Fibroblast of skin of abdomen (primary cell): ENCODE results near the gene KCNK10.
"Not testable (repeated sequence)": the region's sequence is repeated elsewhere in the genome, so short reads cannot be mapped to it uniquely, and the experiment has no call there.

Experiments
- DNase-seq: peaks from one replicate; pipeline ENCODE4 v3.0.0-alpha.2; 2013

The KCNK10 gene

GRCh38 chr14:88266474-88266873, 56.6 kb downstream of the KCNK10 start:
- no peak for DNase-seq

- DNase-seq: no peak
These were observed 59.0 kb downstream of the KCNK10 start for GRCh38 chr14:88264116-88264515.

GRCh38 chr14:88261302-88261701, 61.8 kb downstream of the KCNK10 start:
- DNase-seq: not testable (repeated sequence)

- no peak for DNase-seq
These were observed 65.0 kb downstream of the KCNK10 start for GRCh38 chr14:88258021-88258420.

- DNase-seq: no peak
These were observed 65.8 kb downstream of the KCNK10 start for GRCh38 chr14:88256997-88257950.

GRCh38 chr14:88255798-88256197, 67.3 kb downstream of the KCNK10 start:
- no peak for DNase-seq

GRCh38 chr14:88255196-88255595, 67.9 kb downstream of the KCNK10 start:
- DNase-seq: no peak

DNA sequence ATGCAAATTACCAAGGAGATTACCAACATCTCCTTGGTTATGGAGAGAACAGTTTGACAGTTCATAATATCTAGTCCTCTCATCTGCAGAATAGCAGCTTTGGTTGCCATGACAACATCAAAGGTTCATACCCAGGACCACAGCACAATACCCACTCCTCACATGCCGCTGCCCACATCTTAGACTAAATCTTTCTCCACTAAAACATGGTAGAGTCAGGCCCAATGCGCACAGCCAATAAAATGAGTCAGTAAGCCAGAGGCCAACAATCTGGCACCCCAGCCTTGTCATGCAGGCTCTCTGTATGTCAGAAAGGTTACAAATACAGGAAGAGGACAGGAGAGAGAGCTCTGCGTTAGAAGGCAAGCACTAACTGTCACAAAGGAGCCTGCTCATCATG, 70.6 kb downstream of the KCNK10 start:
- DNase-seq: no peak

DNA sequence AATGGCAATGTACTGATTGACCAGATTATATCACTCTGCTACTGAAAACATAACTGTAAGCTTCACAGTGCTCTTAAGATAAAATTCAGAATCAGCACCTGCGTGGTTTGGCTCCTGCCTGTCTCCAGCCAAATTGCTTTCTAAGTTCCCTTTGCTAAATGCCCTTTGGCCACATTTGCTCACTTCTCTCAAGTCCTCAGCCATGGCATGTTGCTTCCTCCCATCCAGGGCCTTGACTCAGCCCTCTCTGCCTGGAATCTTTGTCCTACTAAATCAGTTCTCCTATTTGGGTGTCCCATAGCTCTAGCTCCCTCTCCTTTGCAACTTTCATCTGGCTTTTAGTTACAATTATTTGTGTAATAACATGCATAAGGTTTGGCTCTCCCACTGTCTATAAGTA, 71.4 kb downstream of the KCNK10 start:
- DNase-seq: no peak

DNA sequence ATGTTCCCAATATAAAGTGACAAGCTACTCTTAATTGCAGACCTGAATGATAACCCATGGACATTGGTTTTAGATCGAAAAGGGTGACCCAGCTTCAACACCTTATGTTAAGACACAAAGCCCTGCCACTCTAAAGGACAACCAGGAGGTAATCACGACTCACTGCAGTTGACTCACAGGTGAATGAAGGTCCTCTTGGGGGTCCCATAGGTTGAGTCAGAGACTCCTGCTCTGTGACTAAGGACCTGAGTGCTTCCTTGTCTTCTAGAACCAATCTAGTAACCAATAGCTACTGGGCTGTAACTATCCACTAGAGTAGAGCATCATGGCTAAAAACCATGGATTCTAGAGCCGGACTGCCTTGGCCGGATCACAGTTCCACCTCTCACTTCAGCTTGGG, 73.8 kb downstream of the KCNK10 start:
- DNase-seq: no peak

DNA sequence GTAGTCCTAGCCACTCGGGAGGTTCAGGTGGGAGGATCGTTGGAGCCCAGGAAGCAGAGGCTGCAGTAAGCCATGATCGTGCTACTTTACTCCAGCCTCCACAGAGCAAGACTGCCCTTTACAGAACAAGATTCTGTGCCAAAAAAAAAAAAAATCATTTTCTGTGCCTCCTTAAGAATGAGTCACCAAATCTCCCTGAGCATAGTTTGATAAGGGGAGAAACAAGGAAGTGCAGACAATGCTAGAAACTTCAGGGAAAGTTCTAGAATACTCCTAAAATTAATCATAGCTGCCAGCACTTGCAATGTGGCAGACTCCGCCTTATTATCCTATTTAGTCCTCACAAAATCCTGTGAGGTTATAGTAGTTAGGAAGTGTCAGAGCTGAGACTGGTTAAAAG, 74.5 kb downstream of the KCNK10 start:
- no peak for DNase-seq

DNA sequence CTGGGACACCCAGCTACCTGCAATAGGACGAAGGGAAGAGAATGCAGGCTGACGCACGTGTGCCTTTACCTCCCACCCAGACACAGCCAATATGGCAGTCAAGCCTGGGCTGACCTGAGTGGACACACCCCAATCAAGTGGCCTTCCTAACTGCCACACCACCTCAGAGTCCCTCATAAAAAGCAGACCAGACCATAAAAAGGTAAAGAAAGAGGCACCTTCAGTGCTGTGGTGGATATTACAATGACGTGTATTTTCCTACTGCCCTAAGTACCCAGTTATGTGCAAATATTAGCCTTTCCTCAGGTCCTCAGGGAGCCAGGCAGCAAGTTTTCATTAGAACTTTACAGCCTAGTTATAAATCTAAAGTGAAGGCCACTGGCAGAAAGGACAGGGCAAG, 75.8 kb downstream of the KCNK10 start:
- DNase-seq: no peak

DNA sequence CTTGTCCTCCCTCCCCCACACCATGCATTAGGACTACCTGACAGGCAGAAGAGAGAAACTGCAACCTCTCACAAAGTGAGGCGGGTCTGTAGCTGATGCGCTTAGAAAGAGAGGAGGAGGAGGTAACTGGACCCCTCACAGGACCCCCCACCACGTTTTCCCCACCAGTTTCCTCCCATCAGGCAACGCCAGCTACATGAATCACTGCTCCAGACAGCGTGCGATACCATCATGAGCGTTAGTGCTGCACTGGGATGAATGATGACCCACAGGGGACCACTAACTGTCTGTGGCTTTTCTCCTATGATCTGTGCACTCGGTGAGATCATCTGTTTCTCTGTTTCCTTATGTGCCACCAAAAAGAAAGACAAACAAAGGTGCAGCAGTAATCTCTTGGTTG, 77.7 kb downstream of the KCNK10 start:
- peak; percentile 20 for DNase-seq

- peak; percentile 2 for DNase-seq
These were observed 79.1 kb downstream of the KCNK10 start for GRCh38 chr14:88243946-88244345.

- no peak for DNase-seq
These were observed 80.6 kb downstream of the KCNK10 start for GRCh38 chr14:88242446-88242845.

- no peak for DNase-seq
These were observed 81.3 kb downstream of the KCNK10 start for GRCh38 chr14:88241810-88242209.

GRCh38 chr14:88234442-88234841, 88.6 kb downstream of the KCNK10 start:
- DNase-seq: no peak

GRCh38 chr14:88233915-88234314, 89.2 kb downstream of the KCNK10 start:
- no peak for DNase-seq

DNA sequence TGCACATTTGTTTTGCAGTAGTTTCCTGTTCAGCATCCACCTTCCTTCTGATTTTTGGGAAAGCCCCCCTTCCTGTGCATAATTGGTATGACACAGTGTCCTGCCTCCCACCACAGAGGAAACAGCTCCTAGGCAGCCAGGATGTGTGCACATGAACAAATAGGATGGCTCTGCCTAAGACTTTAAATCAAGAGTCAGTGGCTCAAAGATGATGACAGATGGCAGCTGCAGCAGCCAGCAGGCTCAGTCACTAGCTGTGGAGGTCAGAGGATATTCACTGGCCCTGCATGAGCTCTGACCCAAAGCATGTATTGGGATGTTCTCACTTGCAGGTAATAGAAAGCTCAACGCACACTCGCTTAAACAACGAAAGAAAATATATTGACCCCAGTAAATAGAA, 90.3 kb downstream of the KCNK10 start:
- DNase-seq: no peak

DNA sequence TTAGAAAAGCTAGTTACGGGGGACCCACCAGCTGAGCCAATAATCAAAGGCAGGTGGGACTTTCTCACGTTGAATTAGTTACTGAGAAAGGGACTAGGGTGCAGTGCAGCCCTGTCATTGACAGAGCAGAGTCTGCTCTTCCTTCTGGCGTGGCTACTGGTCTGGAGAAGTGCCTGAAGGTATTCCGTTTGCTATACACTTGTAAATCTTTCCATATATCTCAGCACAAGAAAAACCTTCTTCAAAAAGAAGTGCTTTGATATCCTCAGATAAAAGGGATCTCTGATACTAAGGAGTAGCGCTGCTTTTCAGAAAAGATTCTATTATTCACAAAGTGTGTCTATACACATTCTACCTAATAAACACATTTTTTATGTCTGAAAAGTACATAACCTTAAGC, 91.5 kb downstream of the KCNK10 start:
- DNase-seq: no peak

- no peak for DNase-seq
These were observed 93.6 kb downstream of the KCNK10 start for GRCh38 chr14:88229428-88229827.

GRCh38 chr14:88228522-88229236, 94.4 kb downstream of the KCNK10 start:
- no peak for DNase-seq

DNA sequence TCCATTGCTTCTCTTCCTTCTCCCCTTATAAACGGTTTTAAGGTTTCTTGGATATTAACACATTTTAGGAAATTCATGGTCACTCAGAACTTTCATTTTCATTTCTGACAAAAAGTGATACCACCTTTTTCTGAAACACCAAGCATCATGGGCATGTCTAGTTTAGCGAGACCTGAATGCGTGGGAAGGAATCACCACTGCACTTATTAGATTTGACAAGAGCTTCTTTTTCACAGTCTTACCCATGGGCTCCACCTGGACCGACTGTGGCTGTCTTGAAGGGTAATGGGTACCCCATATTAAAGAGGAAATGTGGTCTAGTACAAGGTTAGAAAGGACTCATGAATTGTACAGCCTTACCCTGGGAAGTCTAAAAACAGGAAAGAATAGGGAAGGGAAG, 95.4 kb downstream of the KCNK10 start:
- no peak for DNase-seq

- DNase-seq: no peak
These were observed 97.3 kb downstream of the KCNK10 start for GRCh38 chr14:88225721-88226120.
